WTC11 (cell line): ENCODE data around the gene NCKAP5.

Experiments
- ELF4 ChIP-seq: sonication (generic); formaldehyde crosslinking; IDR thresholded peaks from 2 replicates; pipeline ENCODE4 v1.8.1; 2022; ENCODE audit warnings: low read depth, mild to moderate bottlenecking, moderate library complexity, missing genetic modification reagents
- ESRRA ChIP-seq: sonication (generic); formaldehyde crosslinking; IDR thresholded peaks from 2 replicates; pipeline ENCODE4 v1.8.1; 2022; ENCODE audit warnings: mild to moderate bottlenecking, missing genetic modification reagents, borderline replicate concordance
- JUN ChIP-seq: sonication (generic); formaldehyde crosslinking; IDR thresholded peaks from 2 replicates; pipeline ENCODE4 v1.8.0; 2023; ENCODE audit warnings: mild to moderate bottlenecking, missing genetic modification reagents
- RELA ChIP-seq: sonication (generic); formaldehyde crosslinking; IDR thresholded peaks from 2 replicates; pipeline ENCODE4 v1.8.1; 2022; ENCODE audit warnings: missing genetic modification reagents, mild to moderate bottlenecking, borderline replicate concordance
- TCF7 ChIP-seq: sonication (generic); formaldehyde crosslinking; IDR thresholded peaks from 2 replicates; pipeline ENCODE4 v1.8.0; 2022; ENCODE audit warnings: mild to moderate bottlenecking, low read depth, missing genetic modification reagents, moderate library complexity
- TEAD4 ChIP-seq: sonication (generic); formaldehyde crosslinking; IDR thresholded peaks from 2 replicates; pipeline ENCODE4 v1.8.0; 2022; ENCODE audit warnings: mild to moderate bottlenecking, missing genetic modification reagents
- TF ChIP-seq, protein P1 (sequence below): sonication (generic); formaldehyde crosslinking; IDR thresholded peaks from 2 replicates; pipeline ENCODE4 v1.8.1; 2022; ENCODE audit warnings: mild to moderate bottlenecking, moderate library complexity, missing genetic modification reagents
- TF ChIP-seq, protein P2 (sequence below): fragments of 200-600 bp; IDR thresholded peaks from 2 replicates; pipeline ENCODE4 v1.8.0; 2022; ENCODE audit warnings: antibody characterized with exemption
- TF ChIP-seq, protein P3 (sequence below): sonication (generic); formaldehyde crosslinking; IDR thresholded peaks from 2 replicates; pipeline ENCODE4 v1.8.0; 2022; ENCODE audit warnings: mild to moderate bottlenecking, missing genetic modification reagents
- TF ChIP-seq, protein P4 (sequence below): sonication (generic); formaldehyde crosslinking; IDR thresholded peaks from 2 replicates; pipeline ENCODE4 v1.8.1; 2023; ENCODE audit warnings: mild to moderate bottlenecking, moderate library complexity, missing genetic modification reagents
- TF ChIP-seq, protein P5 (sequence below): sonication (generic); formaldehyde crosslinking; IDR thresholded peaks from 2 replicates; pipeline ENCODE4 v1.8.1; 2023; ENCODE audit warnings: mild to moderate bottlenecking, missing genetic modification reagents, moderate library complexity
- TF ChIP-seq, protein P6 (sequence below): sonication (generic); formaldehyde crosslinking; IDR thresholded peaks from 2 replicates; pipeline ENCODE4 v1.8.1; 2023; ENCODE audit warnings: mild to moderate bottlenecking, missing genetic modification reagents, moderate library complexity
- TF ChIP-seq, protein P7 (sequence below): fragments of 250-450 bp; sonication (Bioruptor Pico); IDR thresholded peaks from 2 replicates; pipeline ENCODE4 v1.8.0; 2021; ENCODE audit warnings: mild to moderate bottlenecking

DNA sequence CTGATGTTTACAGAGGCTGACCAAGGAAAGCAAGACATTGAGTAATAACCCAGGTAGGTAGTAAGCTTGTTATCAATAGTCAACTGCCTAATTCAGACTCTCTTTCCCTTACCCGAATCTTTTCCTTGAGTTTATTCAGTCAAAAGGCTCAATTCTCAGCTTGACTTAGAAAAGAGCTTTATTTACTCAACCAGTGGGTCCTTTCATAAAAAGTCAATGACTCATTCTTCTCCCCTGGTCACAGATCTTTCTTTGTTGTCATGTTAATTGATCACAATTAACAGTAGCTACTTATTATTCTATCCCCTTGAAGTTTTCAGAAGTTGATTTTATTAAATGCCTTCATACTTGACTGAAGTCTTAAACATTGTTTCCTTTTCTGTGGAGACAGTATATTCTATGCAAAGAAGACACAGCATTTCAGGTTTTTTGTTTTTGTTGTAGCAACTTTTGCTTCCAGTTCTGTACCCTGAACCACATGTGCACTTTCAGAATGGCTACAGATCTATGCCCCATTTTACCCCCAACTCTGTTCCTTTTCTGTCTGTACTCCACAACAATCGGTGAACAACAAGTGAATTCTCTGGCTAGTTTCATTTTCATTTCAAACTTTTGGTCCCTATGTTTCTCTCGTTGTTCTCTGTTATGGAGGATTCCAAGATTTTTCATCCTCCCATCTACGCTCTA, 428.3 kb downstream of the NCKAP5 start:
- TF ChIP-seq, protein P1, sequence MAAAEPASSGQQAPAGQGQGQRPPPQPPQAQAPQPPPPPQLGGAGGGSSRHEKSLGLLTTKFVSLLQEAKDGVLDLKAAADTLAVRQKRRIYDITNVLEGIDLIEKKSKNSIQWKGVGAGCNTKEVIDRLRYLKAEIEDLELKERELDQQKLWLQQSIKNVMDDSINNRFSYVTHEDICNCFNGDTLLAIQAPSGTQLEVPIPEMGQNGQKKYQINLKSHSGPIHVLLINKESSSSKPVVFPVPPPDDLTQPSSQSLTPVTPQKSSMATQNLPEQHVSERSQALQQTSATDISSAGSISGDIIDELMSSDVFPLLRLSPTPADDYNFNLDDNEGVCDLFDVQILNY (CRISPR knock-in tag), result no peak
- TF ChIP-seq, protein P2, sequence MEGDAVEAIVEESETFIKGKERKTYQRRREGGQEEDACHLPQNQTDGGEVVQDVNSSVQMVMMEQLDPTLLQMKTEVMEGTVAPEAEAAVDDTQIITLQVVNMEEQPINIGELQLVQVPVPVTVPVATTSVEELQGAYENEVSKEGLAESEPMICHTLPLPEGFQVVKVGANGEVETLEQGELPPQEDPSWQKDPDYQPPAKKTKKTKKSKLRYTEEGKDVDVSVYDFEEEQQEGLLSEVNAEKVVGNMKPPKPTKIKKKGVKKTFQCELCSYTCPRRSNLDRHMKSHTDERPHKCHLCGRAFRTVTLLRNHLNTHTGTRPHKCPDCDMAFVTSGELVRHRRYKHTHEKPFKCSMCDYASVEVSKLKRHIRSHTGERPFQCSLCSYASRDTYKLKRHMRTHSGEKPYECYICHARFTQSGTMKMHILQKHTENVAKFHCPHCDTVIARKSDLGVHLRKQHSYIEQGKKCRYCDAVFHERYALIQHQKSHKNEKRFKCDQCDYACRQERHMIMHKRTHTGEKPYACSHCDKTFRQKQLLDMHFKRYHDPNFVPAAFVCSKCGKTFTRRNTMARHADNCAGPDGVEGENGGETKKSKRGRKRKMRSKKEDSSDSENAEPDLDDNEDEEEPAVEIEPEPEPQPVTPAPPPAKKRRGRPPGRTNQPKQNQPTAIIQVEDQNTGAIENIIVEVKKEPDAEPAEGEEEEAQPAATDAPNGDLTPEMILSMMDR, result no peak
- TF ChIP-seq, protein P3, sequence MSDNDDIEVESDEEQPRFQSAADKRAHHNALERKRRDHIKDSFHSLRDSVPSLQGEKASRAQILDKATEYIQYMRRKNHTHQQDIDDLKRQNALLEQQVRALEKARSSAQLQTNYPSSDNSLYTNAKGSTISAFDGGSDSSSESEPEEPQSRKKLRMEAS (CRISPR knock-in tag), result no peak
- TF ChIP-seq ELF4 (no peak), TCF7 (CRISPR knock-in tag) (no peak), TEAD4 (CRISPR knock-in tag) (no peak), ESRRA (CRISPR knock-in tag) (no peak), RELA (CRISPR knock-in tag) (no peak), JUN (no peak)
- TF ChIP-seq, protein P4, sequence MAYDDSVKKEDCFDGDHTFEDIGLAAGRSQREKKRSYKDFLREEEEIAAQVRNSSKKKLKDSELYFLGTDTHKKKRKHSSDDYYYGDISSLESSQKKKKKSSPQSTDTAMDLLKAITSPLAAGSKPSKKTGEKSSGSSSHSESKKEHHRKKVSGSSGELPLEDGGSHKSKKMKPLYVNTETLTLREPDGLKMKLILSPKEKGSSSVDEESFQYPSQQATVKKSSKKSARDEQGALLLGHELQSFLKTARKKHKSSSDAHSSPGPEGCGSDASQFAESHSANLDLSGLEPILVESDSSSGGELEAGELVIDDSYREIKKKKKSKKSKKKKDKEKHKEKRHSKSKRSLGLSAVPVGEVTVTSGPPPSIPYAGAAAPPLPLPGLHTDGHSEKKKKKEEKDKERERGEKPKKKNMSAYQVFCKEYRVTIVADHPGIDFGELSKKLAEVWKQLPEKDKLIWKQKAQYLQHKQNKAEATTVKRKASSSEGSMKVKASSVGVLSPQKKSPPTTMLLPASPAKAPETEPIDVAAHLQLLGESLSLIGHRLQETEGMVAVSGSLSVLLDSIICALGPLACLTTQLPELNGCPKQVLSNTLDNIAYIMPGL (CRISPR knock-in tag), result no peak
- TF ChIP-seq, protein P5, sequence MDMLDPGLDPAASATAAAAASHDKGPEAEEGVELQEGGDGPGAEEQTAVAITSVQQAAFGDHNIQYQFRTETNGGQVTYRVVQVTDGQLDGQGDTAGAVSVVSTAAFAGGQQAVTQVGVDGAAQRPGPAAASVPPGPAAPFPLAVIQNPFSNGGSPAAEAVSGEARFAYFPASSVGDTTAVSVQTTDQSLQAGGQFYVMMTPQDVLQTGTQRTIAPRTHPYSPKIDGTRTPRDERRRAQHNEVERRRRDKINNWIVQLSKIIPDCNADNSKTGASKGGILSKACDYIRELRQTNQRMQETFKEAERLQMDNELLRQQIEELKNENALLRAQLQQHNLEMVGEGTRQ (CRISPR knock-in tag), result no peak
- TF ChIP-seq, protein P6, sequence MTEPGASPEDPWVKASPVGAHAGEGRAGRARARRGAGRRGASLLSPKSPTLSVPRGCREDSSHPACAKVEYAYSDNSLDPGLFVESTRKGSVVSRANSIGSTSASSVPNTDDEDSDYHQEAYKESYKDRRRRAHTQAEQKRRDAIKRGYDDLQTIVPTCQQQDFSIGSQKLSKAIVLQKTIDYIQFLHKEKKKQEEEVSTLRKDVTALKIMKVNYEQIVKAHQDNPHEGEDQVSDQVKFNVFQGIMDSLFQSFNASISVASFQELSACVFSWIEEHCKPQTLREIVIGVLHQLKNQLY, result no peak
- TF ChIP-seq, protein P7, sequence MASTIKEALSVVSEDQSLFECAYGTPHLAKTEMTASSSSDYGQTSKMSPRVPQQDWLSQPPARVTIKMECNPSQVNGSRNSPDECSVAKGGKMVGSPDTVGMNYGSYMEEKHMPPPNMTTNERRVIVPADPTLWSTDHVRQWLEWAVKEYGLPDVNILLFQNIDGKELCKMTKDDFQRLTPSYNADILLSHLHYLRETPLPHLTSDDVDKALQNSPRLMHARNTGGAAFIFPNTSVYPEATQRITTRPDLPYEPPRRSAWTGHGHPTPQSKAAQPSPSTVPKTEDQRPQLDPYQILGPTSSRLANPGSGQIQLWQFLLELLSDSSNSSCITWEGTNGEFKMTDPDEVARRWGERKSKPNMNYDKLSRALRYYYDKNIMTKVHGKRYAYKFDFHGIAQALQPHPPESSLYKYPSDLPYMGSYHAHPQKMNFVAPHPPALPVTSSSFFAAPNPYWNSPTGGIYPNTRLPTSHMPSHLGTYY, result no peak
